Stimulated activated CD8-positive, alpha-beta memory T cell treated with anti-CD3 and anti-CD28 coated beads, Interleukin-7, amount 100 ng/mL, for 4 hours (primary cell): ENCODE measurements around the gene KRTAP5-5.

ENCODE experiments used
- DNase-seq, 2 donors: peaks; one replicate each; pipeline ENCODE4 v3.0.0-alpha.2; 2020; ENCODE audit warnings: low read depth in 2 of 2

KRTAP5-5 gene

DNA sequence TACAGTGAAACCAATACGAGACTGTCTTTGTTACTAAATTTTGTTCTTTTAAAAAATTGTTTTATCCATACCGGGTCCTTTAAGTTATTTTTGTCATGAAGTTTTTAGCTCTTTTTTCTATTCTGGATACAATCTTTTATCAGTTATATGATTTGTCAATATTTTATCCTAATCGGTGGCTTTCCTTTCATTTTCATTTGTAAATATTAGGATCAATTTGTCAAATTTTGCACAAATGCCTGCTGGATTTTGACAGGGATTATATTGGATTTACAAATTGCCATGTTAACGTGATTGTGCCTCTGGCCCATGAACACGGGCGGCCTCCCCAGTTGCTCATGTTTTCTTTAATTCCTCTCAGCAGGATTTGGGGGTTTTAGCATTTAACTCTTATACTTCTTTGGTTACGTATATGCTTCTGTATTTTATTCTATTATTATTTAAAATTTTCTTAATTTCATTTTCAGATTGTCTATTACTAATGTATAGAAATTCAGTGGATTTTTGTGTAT, 46.7 kb downstream of the KRTAP5-5 start:
- DNase-seq, result no peak

DNA sequence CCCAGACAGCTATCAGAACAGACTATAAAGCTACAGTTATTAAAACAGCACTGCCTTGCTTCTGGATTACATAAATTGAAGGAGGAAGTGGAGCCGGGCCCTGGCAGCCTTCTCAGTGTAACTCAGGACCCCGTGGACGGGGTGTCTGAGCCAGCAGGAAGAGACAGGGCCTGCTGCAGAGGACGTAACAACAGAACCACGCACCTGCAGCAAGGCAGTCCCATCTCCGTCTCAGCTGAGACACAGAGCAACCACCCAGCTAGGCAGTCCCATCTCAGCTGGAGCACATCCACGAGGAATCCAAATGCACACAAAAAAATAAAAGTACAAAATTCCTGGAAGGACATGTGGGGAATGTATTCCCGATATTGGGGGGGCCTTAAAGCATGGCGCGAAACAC, 50.3 kb downstream of the KRTAP5-5 start:
- no peak for DNase-seq
